SK-N-MC (cell line): Measurements from ENCODE around the gene TMEM170A.

Source experiments
- EZH2 ChIP-seq: fragments of 200-600 bp; sonication (generic); IDR thresholded peaks from one replicate; pipeline ENCODE4 v1.6.1; 2017; ENCODE audit warnings: antibody characterized with exemption
- FOXP2 ChIP-seq: optimal IDR thresholded peaks from 2 replicates; pipeline ENCODE3; 2011; ENCODE audit warnings: mild to moderate bottlenecking, moderate library complexity; ENCODE audit not compliant: insufficient read depth; ENCODE audit errors: extremely low read length, control extremely low read depth
- POLR2AphosphoS5 ChIP-seq: IDR thresholded peaks from 2 replicates; pipeline ENCODE4 v1.6.1; 2012; ENCODE audit warnings: mild to moderate bottlenecking, low read depth, low read length, borderline replicate concordance

DNA sequence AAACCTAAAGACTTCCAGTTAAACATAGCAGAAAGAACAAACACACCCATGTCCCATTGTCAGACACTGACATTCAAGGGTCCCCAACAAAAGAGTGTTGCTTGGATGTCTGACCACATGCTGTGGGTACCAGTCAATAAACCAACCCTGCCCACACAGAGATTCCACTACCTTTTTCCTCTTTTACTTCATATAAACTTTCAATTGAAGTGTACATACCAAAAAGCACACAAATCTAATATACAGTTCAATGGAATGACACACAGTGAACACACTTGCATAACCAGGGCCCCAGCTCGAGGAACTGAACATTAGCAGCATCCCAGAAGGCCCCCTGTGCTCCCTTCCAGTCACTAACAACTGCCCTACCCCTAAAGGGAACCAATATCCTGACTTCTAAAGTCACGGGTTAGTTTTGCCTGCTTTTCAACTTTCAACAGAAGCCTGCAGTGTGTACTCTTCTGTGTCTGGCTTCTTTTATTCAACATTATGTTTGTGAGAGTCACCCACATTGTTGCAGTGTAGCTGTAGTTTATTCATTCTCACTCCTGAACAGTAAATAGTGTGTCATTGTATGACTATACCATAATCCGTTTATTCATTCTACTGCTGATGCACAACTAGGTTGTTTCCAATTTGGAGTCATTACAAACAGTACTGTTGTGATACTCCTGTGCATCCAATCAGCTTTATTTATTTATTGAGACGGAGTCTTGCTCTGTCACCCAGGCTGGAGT lies 49.2 kb downstream of the TMEM170A start:
- TF ChIP-seq POLR2AphosphoS5 = no peak
- no peak for TF ChIP-seq EZH2
- TF ChIP-seq FOXP2 = no peak
